ENCODE measurements around the gene FGF14.
"Not testable (repeated sequence)": the region's sequence is repeated elsewhere in the genome, so short reads cannot be mapped to it uniquely, and the experiment has no call there.

DNA sequence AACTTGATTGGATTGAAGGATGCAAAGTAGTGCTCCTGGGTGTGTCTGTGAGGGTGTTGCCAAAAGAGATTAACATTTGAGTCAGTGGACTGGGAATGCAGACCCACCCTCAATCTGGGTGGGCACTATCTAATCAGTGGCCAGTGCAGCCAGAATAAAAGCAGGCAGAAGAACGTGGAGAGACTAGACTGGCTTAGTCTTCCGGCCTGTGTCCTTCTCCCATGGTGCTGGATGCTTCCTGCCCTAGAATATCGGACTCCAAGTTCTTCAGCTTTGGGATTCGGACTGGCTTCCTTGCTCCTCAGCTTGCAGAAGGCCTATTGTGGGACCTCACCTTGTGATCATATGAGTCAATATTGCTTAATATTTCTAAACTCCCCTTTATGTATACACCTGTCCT lies 564.1 kb downstream of the FGF14 start:
- TF ChIP-seq, protein P1, sequence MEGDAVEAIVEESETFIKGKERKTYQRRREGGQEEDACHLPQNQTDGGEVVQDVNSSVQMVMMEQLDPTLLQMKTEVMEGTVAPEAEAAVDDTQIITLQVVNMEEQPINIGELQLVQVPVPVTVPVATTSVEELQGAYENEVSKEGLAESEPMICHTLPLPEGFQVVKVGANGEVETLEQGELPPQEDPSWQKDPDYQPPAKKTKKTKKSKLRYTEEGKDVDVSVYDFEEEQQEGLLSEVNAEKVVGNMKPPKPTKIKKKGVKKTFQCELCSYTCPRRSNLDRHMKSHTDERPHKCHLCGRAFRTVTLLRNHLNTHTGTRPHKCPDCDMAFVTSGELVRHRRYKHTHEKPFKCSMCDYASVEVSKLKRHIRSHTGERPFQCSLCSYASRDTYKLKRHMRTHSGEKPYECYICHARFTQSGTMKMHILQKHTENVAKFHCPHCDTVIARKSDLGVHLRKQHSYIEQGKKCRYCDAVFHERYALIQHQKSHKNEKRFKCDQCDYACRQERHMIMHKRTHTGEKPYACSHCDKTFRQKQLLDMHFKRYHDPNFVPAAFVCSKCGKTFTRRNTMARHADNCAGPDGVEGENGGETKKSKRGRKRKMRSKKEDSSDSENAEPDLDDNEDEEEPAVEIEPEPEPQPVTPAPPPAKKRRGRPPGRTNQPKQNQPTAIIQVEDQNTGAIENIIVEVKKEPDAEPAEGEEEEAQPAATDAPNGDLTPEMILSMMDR (IDR thresholded peaks at IDR 0.05; ENCODE audit: low read depth, low read length, poor library complexity, severe bottlenecking), result not testable (repeated sequence)
- TF ChIP-seq EZH2phosphoT487 (IDR thresholded peaks at IDR 0.05; ENCODE audit: borderline replicate concordance, low read length), result not testable (repeated sequence)

Data from DOHH2 (cell line).